Measurements from ENCODE around the gene PSPC1.

PSPC1 gene

GRCh38 chr13:19668778-19669177, 114.0 kb downstream of the PSPC1 start:
- no peak for DNase-seq

- DNase-seq, result no peak
Observed at GRCh38 chr13:19665427-19665859, 117.3 kb downstream of the PSPC1 start.

GRCh38 chr13:19664481-19665230, 118.1 kb downstream of the PSPC1 start:
- DNase-seq, result no peak

GRCh38 chr13:19663416-19663979, 119.2 kb downstream of the PSPC1 start:
- no peak for DNase-seq

GRCh38 chr13:19661561-19661960, 121.2 kb downstream of the PSPC1 start:
- no peak for DNase-seq

- DNase-seq, result no peak
Observed at GRCh38 chr13:19661126-19661525, 121.6 kb downstream of the PSPC1 start.

- no peak for DNase-seq
Observed at GRCh38 chr13:19658831-19659230, 123.9 kb downstream of the PSPC1 start.

- DNase-seq, result no peak
Observed at GRCh38 chr13:19657872-19658591, 124.7 kb downstream of the PSPC1 start.

All from CD4-positive, alpha-beta T cell treated with Interleukin-21 for 1 hour (primary cell).